HEK293 (cell line): ENCODE results near the gene CCDC12.

ENCODE experiments used
- CTCF ChIA-PET: fragments of 350-600 bp; formaldehyde crosslinking; extraction: SDS; loops from one replicate; lab custom pipeline; 2021; ENCODE audit warnings: antibody characterized with exemption; lab: Yijun Ruan, JAX
- POLR2A ChIA-PET: fragments of 300-600 bp; formaldehyde crosslinking; extraction: SDS; loops from one replicate; lab custom pipeline; 2020; ENCODE audit warnings: antibody characterized with exemption, inconsistent platforms; lab: Yijun Ruan, JAX
- H3K27ac ChIP-seq: fragments of 200-500 bp; sonication (Bioruptor generic); 2 replicates; pipeline ENCODE4 v1.5.1; 2014; ENCODE audit warnings: low read depth, low read length, control low read depth, inconsistent platforms; ENCODE audit errors: extremely low read depth
- H3K36me3 ChIP-seq, 2 experiments: fragments of 200-500 bp in 1 of 2; sonication (Bioruptor generic) in 1 of 2; 1 replicate in 1 of 2; 2 replicates in 1 of 2; pipeline ENCODE4 v1.5.1; 2014 to 2017; ENCODE audit warnings: inconsistent platforms in 2 of 2, low read length in 2 of 2; ENCODE audit not compliant: control insufficient read depth in 2 of 2, insufficient read depth in 1 of 2
- H3K4me1 ChIP-seq: fragments of 200-500 bp; sonication (Bioruptor generic); 2 replicates; pipeline ENCODE4 v1.5.1; 2014; ENCODE audit warnings: mild to moderate bottlenecking, low read length, inconsistent platforms; ENCODE audit not compliant: control insufficient read depth, insufficient read depth
- H3K4me3 ChIP-seq: 2 replicates; pipeline ENCODE4 v1.5.1; 2011; ENCODE audit warnings: low read depth, mild to moderate bottlenecking, control low read depth, low read length, moderate library complexity
- H3K9me3 ChIP-seq: fragments of 200-500 bp; sonication (Bioruptor generic); 2 replicates; pipeline ENCODE4 v1.5.1; 2014; ENCODE audit warnings: low read depth, low read length, inconsistent platforms; ENCODE audit not compliant: control insufficient read depth, insufficient read depth
- ATF2 ChIP-seq: fragments of 450-650 bp; formaldehyde crosslinking; IDR thresholded peaks from 2 replicates; pipeline ENCODE4 v1.5.1; 2016; ENCODE audit warnings: missing biosample characterization, missing genetic modification characterization, low read depth
- BCL11A ChIP-seq: fragments of 450-650 bp; formaldehyde crosslinking; IDR thresholded peaks from 2 replicates; pipeline ENCODE4 v1.5.1; 2016; ENCODE audit warnings: low read depth, missing biosample characterization, missing genetic modification characterization
- KLF9 ChIP-seq: fragments of 450-650 bp; formaldehyde crosslinking; IDR thresholded peaks from 2 replicates; pipeline ENCODE4 v1.5.1; 2016; ENCODE audit warnings: missing biosample characterization, missing genetic modification characterization, low read depth
- PBX3 ChIP-seq: sonication (generic); formaldehyde crosslinking; IDR thresholded peaks from 2 replicates; pipeline ENCODE4 v1.8.1; 2022; ENCODE audit warnings: mild to moderate bottlenecking, moderate library complexity, missing genetic modification reagents
- SP2 ChIP-seq: fragments of 450-650 bp; formaldehyde crosslinking; IDR thresholded peaks from 2 replicates; pipeline ENCODE4 v1.5.1; 2016; ENCODE audit warnings: missing biosample characterization, missing genetic modification characterization
- TSHZ1 ChIP-seq: fragments of 450-650 bp; formaldehyde crosslinking; IDR thresholded peaks from 2 replicates; pipeline ENCODE4 v1.5.1; 2016; ENCODE audit warnings: missing biosample characterization, missing genetic modification characterization, borderline replicate concordance
- YY2 ChIP-seq: fragments of 450-650 bp; formaldehyde crosslinking; IDR thresholded peaks from 2 replicates; pipeline ENCODE4 v1.5.1; 2016; ENCODE audit warnings: missing biosample characterization, missing genetic modification characterization
- ZBTB44 ChIP-seq: fragments of 450-650 bp; IDR thresholded peaks from 2 replicates; pipeline ENCODE4 v1.5.1; 2018; ENCODE audit warnings: missing biosample characterization, mild to moderate bottlenecking, missing genetic modification characterization
- ZBTB7A ChIP-seq: fragments of 450-650 bp; formaldehyde crosslinking; IDR thresholded peaks from 2 replicates; pipeline ENCODE4 v1.5.1; 2016; ENCODE audit warnings: low read depth, missing biosample characterization, missing genetic modification characterization
- ZBTB8A ChIP-seq: fragments of 450-650 bp; formaldehyde crosslinking; IDR thresholded peaks from 2 replicates; pipeline ENCODE4 v1.5.1; 2016; ENCODE audit warnings: missing biosample characterization, missing genetic modification characterization
- ZFHX2 ChIP-seq: fragments of 450-650 bp; formaldehyde crosslinking; conservative IDR thresholded peaks from 2 replicates; pipeline ENCODE4 v1.5.1; 2016; ENCODE audit warnings: missing biosample characterization, missing genetic modification characterization
- ZIC2 ChIP-seq: fragments of 450-650 bp; formaldehyde crosslinking; IDR thresholded peaks from 2 replicates; pipeline ENCODE4 v1.5.1; 2016; ENCODE audit warnings: missing biosample characterization, missing genetic modification characterization
- ZNF248 ChIP-seq: fragments of 450-650 bp; formaldehyde crosslinking; IDR thresholded peaks from 2 replicates; pipeline ENCODE4 v1.5.1; 2017; ENCODE audit warnings: missing biosample characterization, missing genetic modification characterization
- ZNF274 ChIP-seq, 2 experiments: fragments of 200-500 bp in 1 of 2; fragments of 450-650 bp in 1 of 2; sonication (Bioruptor generic) in 1 of 2; formaldehyde crosslinking in 1 of 2; IDR thresholded peaks; 2 replicates each; pipeline versions ENCODE4 v1.5.1 to v1.6.1; 2014 to 2016; ENCODE audit warnings: borderline replicate concordance in 1 of 2, inconsistent platforms in 1 of 2, low read length in 1 of 2, missing biosample characterization in 1 of 2, missing genetic modification characterization in 1 of 2
- ZNF433 ChIP-seq: fragments of 450-650 bp; formaldehyde crosslinking; IDR thresholded peaks from 2 replicates; pipeline ENCODE4 v1.5.1; 2016; ENCODE audit warnings: missing biosample characterization, missing genetic modification characterization, low read depth
- ZNF510 ChIP-seq: fragments of 450-650 bp; formaldehyde crosslinking; IDR thresholded peaks from 2 replicates; pipeline ENCODE4 v1.5.1; 2018; ENCODE audit warnings: mild to moderate bottlenecking, missing genetic modification characterization, missing biosample characterization; ENCODE audit not compliant: insufficient replicate concordance
- ZNF843 ChIP-seq: fragments of 450-650 bp; formaldehyde crosslinking; IDR thresholded peaks from 2 replicates; pipeline ENCODE4 v1.5.1; 2016; ENCODE audit warnings: missing biosample characterization, missing genetic modification characterization

Gene CCDC12

GRCh38 chr3:46974421-46975171 lies 1.9 kb downstream of the CCDC12 start:
- TF ChIP-seq ZBTB7A (tag by site-specific recombination) (no peak), ZNF843 (tag by site-specific recombination) (no peak), ZFHX2 (no peak), ZBTB8A (no peak), BCL11A (tag by site-specific recombination) (no peak), YY2 (tag by site-specific recombination) (no peak), SP2 (no peak)
- no peaks in the 10 kb centered on the region for H3K4me1 ChIP-seq
- no peaks in the 10 kb centered on the region for H3K9me3 ChIP-seq
- H3K4me3 ChIP-seq: no peak overlapping the region
- H3K36me3 ChIP-seq: peaks cover 0 to 27% of the 10 kb centered on the region in 2 experiments; a peak in 1 of 3 replicates
- no peak overlapping the region for H3K27ac ChIP-seq
- ChIA-PET POLR2A (no interaction called here), CTCF (interaction anchor here (0.6 kb wide), 1 partner anchor 18 kb away, joined by 5 read pairs; no protein-coding TSS in a partner anchor)

GRCh38 chr3:46972396-46972795 lies 4.1 kb downstream of the CCDC12 start:
- no peak for TF ChIP-seq KLF9 (tag by site-specific recombination)
- TF ChIP-seq ATF2: no peak
- TF ChIP-seq ZNF274 (IDR thresholded peaks at IDR 0.05; ENCODE audit: low read length): no peak
- TF ChIP-seq ZNF274 (tag by site-specific recombination; IDR thresholded peaks at IDR 0.05; ENCODE audit: borderline replicate concordance): no peak
- TF ChIP-seq PBX3 (CRISPR knock-in tag): no peak
- no peak for TF ChIP-seq ZIC2 (tag by site-specific recombination)
- no peak for TF ChIP-seq TSHZ1 (tag by site-specific recombination)
- no peak for TF ChIP-seq ZNF433
- TF ChIP-seq ZNF248 (tag by site-specific recombination): no peak
- TF ChIP-seq ZNF510 (tag by site-specific recombination): no peak
- TF ChIP-seq ZBTB44 (tag by site-specific recombination): no peak
- Histone ChIP-seq H3K27ac (no peak overlapping the region), H3K4me3 (no peak overlapping the region), H3K9me3 (no peaks in the 10 kb centered on the region), H3K4me1 (no peaks in the 10 kb centered on the region), H3K36me3 (peaks cover 0 to 47% of the 10 kb centered on the region in 2 experiments; a peak in 1 of 3 replicates)
- POLR2A ChIA-PET: no interaction called here
- CTCF ChIA-PET: no interaction called here
